HG03575 (cell line): ENCODE measurements around the gene XRCC5.
"Not testable (repeated sequence)": the region's sequence is repeated elsewhere in the genome, so short reads cannot be mapped to it uniquely, and the experiment has no call there.

ENCODE experiments used
- ATAC-seq: cut with Tn5 transposase; IDR thresholded peaks from one replicate; pipeline ENCODE4 v1.9.1; 2021; ENCODE audit not compliant: unreplicated experiment, insufficient number of reproducible peaks, low FRiP score; ENCODE audit errors: extremely low read depth

The XRCC5 gene

GRCh38 chr2:216181953-216182461 is 72.9 kb downstream of the XRCC5 start:
- ATAC-seq, result no peak

GRCh38 chr2:216183462-216183861 is 74.3 kb downstream of the XRCC5 start:
- no peak for ATAC-seq

GRCh38 chr2:216188559-216188850 is 79.4 kb downstream of the XRCC5 start:
- ATAC-seq, result no peak

GRCh38 chr2:216188956-216189355 is 79.8 kb downstream of the XRCC5 start:
- no peak for ATAC-seq

- no peak for ATAC-seq
Observed at GRCh38 chr2:216189410-216189809, 80.3 kb downstream of the XRCC5 start.

GRCh38 chr2:216192181-216192580 is 83.0 kb downstream of the XRCC5 start:
- no peak for ATAC-seq

- ATAC-seq, result no peak
Observed at GRCh38 chr2:216192931-216193330, 83.8 kb downstream of the XRCC5 start.

- no peak for ATAC-seq
Observed at GRCh38 chr2:216194013-216194412, 84.9 kb downstream of the XRCC5 start.

- no peak for ATAC-seq
Observed at GRCh38 chr2:216194561-216194960, 85.4 kb downstream of the XRCC5 start.

- ATAC-seq, result no peak
Observed at GRCh38 chr2:216195565-216196029, 86.4 kb downstream of the XRCC5 start.

- no peak for ATAC-seq
Observed at GRCh38 chr2:216201692-216202306, 92.7 kb downstream of the XRCC5 start.

GRCh38 chr2:216202626-216203250 is 93.6 kb downstream of the XRCC5 start:
- no peak for ATAC-seq

- ATAC-seq, result no peak
Observed at GRCh38 chr2:216205486-216205885, 96.3 kb downstream of the XRCC5 start.

- ATAC-seq, result peak; percentile 70
Observed at GRCh38 chr2:216206041-216206703, 97.0 kb downstream of the XRCC5 start.

GRCh38 chr2:216206821-216207220 is 97.7 kb downstream of the XRCC5 start:
- no peak for ATAC-seq

GRCh38 chr2:216208661-216209060 is 99.5 kb downstream of the XRCC5 start:
- ATAC-seq, result not testable (repeated sequence)

GRCh38 chr2:216210701-216211540 is 101.8 kb downstream of the XRCC5 start:
- ATAC-seq, result no peak

- no peak for ATAC-seq
Observed at GRCh38 chr2:216211614-216212145, 102.5 kb downstream of the XRCC5 start.

- ATAC-seq, result no peak
Observed at GRCh38 chr2:216214768-216215167, 105.6 kb downstream of the XRCC5 start.
